Transverse colon (tissue), 4 donors: ENCODE data around the gene IQSEC2. TPM values are rescaled to one million over a fixed set of nuclear protein-coding genes. Genes with fewer than 3 reads are reported as not detected.

Experiments used
- DNase-seq: peaks from one replicate; pipeline ENCODE4 v3.0.0-alpha.2; 2019
- H3K27ac ChIP-seq, 4 donors: fragments of 200-600 bp; sonication (generic); 2 replicates each; pipeline ENCODE4 v1.5.1; 2016 to 2018; ENCODE audit warnings: inconsistent platforms in 4 of 4
- H3K27me3 ChIP-seq: fragments of 200-600 bp; sonication (generic); 2 replicates; pipeline ENCODE4 v1.5.1; 2017; ENCODE audit warnings: inconsistent platforms
- H3K36me3 ChIP-seq, 4 donors: fragments of 200-600 bp; sonication (generic); 2 replicates each; pipeline ENCODE4 v1.5.1; 2017 to 2019; ENCODE audit warnings: inconsistent platforms in 4 of 4
- H3K4me1 ChIP-seq, 4 donors: fragments of 200-600 bp; sonication (generic); 2 replicates each; pipeline ENCODE4 v1.5.1; 2017 to 2020; ENCODE audit warnings: inconsistent platforms in 4 of 4
- H3K4me3 ChIP-seq, 4 donors: fragments of 200-600 bp; sonication (generic); 1 replicate in 1 of 4; 2 replicates in 3 of 4; pipeline versions ENCODE4 v1.5.1 to v1.6.1; 2017 to 2019; ENCODE audit warnings: inconsistent platforms in 4 of 4
- H3K9me3 ChIP-seq, 2 donors: fragments of 200-600 bp; sonication (generic); 2 replicates each; pipeline ENCODE4 v1.5.1; 2017 to 2019; ENCODE audit warnings: inconsistent platforms in 2 of 2
- EP300 ChIP-seq: sonication (generic); formaldehyde crosslinking; IDR thresholded peaks from one replicate; pipeline ENCODE4 v1.6.1; 2017; ENCODE audit warnings: antibody characterized with exemption, low read depth
- POLR2A ChIP-seq: fragments of 450-650 bp; IDR thresholded peaks from one replicate; pipeline ENCODE4 v1.6.1; 2016; ENCODE audit warnings: antibody characterized with exemption, mild to moderate bottlenecking, moderate library complexity
- POLR2AphosphoS5 ChIP-seq, 3 donors: sonication (generic); formaldehyde crosslinking; IDR thresholded peaks; one replicate each; pipeline ENCODE4 v1.6.1; 2016; ENCODE audit warnings: antibody characterized with exemption in 3 of 3
- WGBS, 2 donors: methylation state at CpG; one replicate each; pipeline ENCODE4 v1.1.5; 2018; ENCODE audit warnings: low coverage in 1 of 2; 5-methylcytosine and 5-hydroxymethylcytosine counted together
- in situ Hi-C, 4 donors: fragments of 200-750 bp; cut with MboI; loops; one replicate each; pipeline versions ENCODE4 v1.15.0 to v1.15.1; 2017; ENCODE audit warnings: low sequenced_read_pairs in 3 of 4, low pct_ligation_motif_present in 1 of 4, low pct_unique_long_range_greater_than_20kb in 1 of 4
- intact Hi-C: fragments of 100-400 bp; cut with DNase I; formaldehyde crosslinking; loops from one replicate; pipeline ENCODE4 v1.15.1; 2023; ENCODE audit warnings: low total_unique reads
- total RNA-seq, 4 donors: library from RNA; depleted of rRNA; stranded (reverse); fragments of >200 nt; gene quantifications; one replicate each; pipeline ENCODE4 v1.1.0, GENCODE V29; 2016
- TF ChIP-seq, protein P1 (sequence below), 5 experiments: fragments of 200-600 bp in 3 of 5; fragments of 450-650 bp in 2 of 5; sonication (generic) in 3 of 5; IDR thresholded peaks; 1 replicate in 2 of 5; 2 replicates in 3 of 5; pipeline ENCODE4 v1.5.1; 2016 to 2017; ENCODE audit warnings: antibody characterized with exemption in 5 of 5, inconsistent platforms in 3 of 5, mild to moderate bottlenecking in 2 of 5, moderate library complexity in 1 of 5

The IQSEC2 gene
- total RNA-seq, 4 donors from 2014 or later, result 41.2 to 104 (median 46.3) TPM

DNA sequence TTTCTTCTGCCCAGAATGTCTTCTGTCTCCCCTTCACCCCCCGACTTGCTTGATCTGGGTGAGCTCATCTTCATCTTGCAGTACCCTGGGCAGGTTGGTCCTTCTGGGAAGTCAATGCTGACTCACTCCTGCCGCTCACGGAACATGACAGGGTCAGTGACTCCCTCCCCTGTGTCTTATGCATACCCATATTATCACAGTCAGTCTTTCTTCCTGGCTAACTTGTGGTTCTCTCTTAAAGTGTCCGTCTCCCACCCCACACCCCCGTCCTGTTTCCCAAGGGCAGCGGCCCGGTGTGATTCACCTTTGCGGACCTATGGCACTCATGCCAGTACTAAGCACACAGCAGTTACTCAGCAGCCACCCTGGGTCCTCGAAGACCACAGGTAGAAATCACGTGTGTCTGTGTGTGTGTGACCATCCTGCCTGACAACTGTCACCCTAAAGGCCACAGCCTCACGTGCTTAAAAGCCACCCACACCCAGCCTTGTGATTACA, 17.7 kb downstream of the IQSEC2 start:
- no peak for TF ChIP-seq POLR2A
- TF ChIP-seq POLR2AphosphoS5 (IDR thresholded peaks at IDR 0.05), result no peak
- TF ChIP-seq, protein P1, sequence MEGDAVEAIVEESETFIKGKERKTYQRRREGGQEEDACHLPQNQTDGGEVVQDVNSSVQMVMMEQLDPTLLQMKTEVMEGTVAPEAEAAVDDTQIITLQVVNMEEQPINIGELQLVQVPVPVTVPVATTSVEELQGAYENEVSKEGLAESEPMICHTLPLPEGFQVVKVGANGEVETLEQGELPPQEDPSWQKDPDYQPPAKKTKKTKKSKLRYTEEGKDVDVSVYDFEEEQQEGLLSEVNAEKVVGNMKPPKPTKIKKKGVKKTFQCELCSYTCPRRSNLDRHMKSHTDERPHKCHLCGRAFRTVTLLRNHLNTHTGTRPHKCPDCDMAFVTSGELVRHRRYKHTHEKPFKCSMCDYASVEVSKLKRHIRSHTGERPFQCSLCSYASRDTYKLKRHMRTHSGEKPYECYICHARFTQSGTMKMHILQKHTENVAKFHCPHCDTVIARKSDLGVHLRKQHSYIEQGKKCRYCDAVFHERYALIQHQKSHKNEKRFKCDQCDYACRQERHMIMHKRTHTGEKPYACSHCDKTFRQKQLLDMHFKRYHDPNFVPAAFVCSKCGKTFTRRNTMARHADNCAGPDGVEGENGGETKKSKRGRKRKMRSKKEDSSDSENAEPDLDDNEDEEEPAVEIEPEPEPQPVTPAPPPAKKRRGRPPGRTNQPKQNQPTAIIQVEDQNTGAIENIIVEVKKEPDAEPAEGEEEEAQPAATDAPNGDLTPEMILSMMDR (IDR thresholded peaks at IDR 0.05), result no peak
- TF ChIP-seq EP300, result no peak
- no peaks in the 10 kb centered on the region for H3K9me3 ChIP-seq
- no peak overlapping the region for H3K27ac ChIP-seq
- no peak for DNase-seq
- H3K27me3 ChIP-seq, result no peaks in the 10 kb centered on the region
- H3K4me1 ChIP-seq, result peaks cover 0 to 20% (median 6%) of the 10 kb centered on the region in 4 donors
- intact Hi-C loops (no loop called here), in situ Hi-C loops (no loop called here)
- no peaks in the 10 kb centered on the region for H3K36me3 ChIP-seq
- 62% methylated on average over 11 of the region's 11 CpGs; no CpG with 5 or more reads in 1 of the 2 donors for whole genome bisulfite sequencing, 2 donors
- H3K4me3 ChIP-seq, result no peak overlapping the region

- Histone ChIP-seq H3K36me3 (no peaks in the 10 kb centered on the region), H3K4me1 (peaks cover 0 to 20% (median 6%) of the 10 kb centered on the region in 4 donors), H3K27me3 (no peaks in the 10 kb centered on the region), H3K27ac (no peak overlapping the region), H3K4me3 (no peak overlapping the region), H3K9me3 (no peaks in the 10 kb centered on the region)
- intact Hi-C loops (no loop called here), in situ Hi-C loops (no loop called here)
- TF ChIP-seq EP300, result no peak
- TF ChIP-seq POLR2A, result no peak
- TF ChIP-seq, protein P1 (IDR thresholded peaks at IDR 0.05), result no peak
- TF ChIP-seq POLR2AphosphoS5 (IDR thresholded peaks at IDR 0.05), result no peak
- DNase-seq, result no peak
- WGBS, 2 donors, result 45% methylated on average over 8 of the region's 8 CpGs; no CpG with 5 or more reads in 1 of the 2 donors
These were observed 18.4 kb downstream of the IQSEC2 start for GRCh38 chrX:53262918-53263394.

DNA sequence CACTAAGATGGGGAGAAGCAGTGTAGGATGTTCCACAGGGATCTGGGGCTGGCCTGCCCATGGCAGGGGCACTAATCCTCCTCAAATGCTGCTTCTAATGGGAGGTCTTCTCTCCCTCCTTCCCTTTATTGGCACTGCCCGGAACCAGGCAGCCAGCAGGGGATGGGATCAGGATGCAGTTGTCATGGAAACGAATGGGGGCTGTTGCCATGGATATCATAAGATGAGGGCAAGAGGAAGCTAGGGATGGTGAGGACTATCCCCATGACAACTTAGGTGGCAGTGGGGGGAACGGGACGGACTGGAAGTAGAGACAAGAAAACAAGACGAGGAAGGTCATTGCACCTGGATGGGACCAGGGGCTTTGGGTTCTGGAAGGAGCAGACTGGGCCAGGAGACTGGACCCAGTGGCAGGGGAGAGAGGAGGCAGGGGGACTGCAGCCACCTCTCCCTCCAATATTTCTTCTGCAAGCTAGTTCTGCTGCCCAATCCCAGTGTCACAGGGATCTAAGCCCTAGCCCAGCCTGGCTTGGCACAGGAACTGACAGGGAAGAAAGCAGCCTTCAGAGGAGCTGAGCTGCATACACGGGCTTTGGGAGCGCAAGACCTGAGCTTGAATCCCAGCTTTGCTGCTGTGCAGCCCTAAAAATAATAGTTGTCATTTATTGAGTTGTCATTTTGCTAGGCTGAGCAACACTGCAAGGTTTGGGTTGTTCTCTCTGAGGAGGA, 19.0 kb downstream of the IQSEC2 start:
- H3K27ac ChIP-seq, result no peak overlapping the region
- intact Hi-C loops, result no loop called here
- H3K36me3 ChIP-seq, result no peaks in the 10 kb centered on the region
- DNase-seq, result no peak
- peaks cover 0 to 19% (median 6%) of the 10 kb centered on the region in 4 donors for H3K4me1 ChIP-seq
- no peaks in the 10 kb centered on the region for H3K27me3 ChIP-seq
- no peak for TF ChIP-seq POLR2AphosphoS5 (IDR thresholded peaks at IDR 0.05)
- no peaks in the 10 kb centered on the region for H3K9me3 ChIP-seq
- WGBS, 2 donors, result 75% methylated on average over 7 of the region's 7 CpGs; no CpG with 5 or more reads in 1 of the 2 donors
- in situ Hi-C loops, result no loop called here
- no peak overlapping the region for H3K4me3 ChIP-seq

DNA sequence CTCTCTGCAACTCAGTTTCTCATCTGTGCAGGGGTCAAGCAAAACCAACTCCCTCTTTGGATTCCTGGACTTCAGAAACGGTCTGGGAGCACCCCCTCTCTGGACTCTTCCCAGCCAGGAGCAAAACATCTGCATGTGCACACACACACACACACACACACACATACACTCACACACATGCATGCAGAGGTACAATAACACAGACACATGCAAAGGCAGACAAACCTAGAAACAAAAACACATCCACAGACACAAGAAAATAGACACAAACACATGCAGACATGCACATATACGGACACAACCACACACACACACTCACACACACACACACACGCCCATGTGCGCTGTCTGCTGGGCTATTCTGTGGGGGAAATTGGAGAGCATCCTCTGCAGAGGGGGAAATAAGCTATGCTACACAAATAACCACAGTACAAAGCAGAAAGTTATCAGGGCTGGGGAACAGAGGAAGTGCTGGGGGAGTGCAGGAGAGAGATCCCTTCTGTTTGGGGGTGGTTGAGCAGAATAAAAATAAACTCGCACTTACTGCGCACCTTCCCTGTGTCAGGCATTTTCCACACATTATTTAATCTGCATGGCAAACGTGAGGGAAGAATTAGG, 19.9 kb downstream of the IQSEC2 start:
- in situ Hi-C loops, result no loop called here

More for the DNA sequence above, 19.9 kb downstream of the IQSEC2 start:
- Histone ChIP-seq H3K4me3 (no peak overlapping the region), H3K9me3 (no peaks in the 10 kb centered on the region), H3K36me3 (no peaks in the 10 kb centered on the region), H3K4me1 (peaks cover 0 to 10% (median 4%) of the 10 kb centered on the region in 4 donors), H3K27me3 (no peaks in the 10 kb centered on the region), H3K27ac (no peak overlapping the region)
- 50% methylated on average over 7 of the region's 7 CpGs; no CpG with 5 or more reads in 1 of the 2 donors for WGBS, 2 donors
- TF ChIP-seq POLR2AphosphoS5 (IDR thresholded peaks at IDR 0.05) (no peak), EP300 (no peak), POLR2A (no peak)
- TF ChIP-seq, protein P1 (IDR thresholded peaks at IDR 0.05), result no peak
- no peak for DNase-seq
- intact Hi-C loops, result no loop called here
